T-helper 1 cell treated with Interleukin-12 subunit alpha and Interleukin-12 subunit beta and Interleukin-4 antibody, amounts not matched to agents 30 μg/mL and 1 μg/mL, for 36 hours (primary cell): ENCODE measurements around the gene PER3.

Experiments
- H3K27ac Mint-ChIP-seq: one replicate; pipeline ENCODE4 v1.8.0; 2021; ENCODE audit warnings: mild to moderate bottlenecking, mixed read lengths
- H3K27me3 Mint-ChIP-seq: one replicate; pipeline ENCODE4 v1.8.0; 2021; ENCODE audit warnings: low read depth, mixed read lengths
- H3K36me3 Mint-ChIP-seq: one replicate; pipeline ENCODE4 v1.8.0; 2021; ENCODE audit warnings: low read depth, mixed read lengths
- H3K4me1 Mint-ChIP-seq: one replicate; pipeline ENCODE4 v1.8.0; 2021; ENCODE audit warnings: low read depth, mixed read lengths
- H3K4me3 Mint-ChIP-seq: one replicate; pipeline ENCODE4 v1.8.0; 2021; ENCODE audit warnings: mild to moderate bottlenecking, moderate library complexity, mixed read lengths
- H3K9me3 Mint-ChIP-seq: one replicate; pipeline ENCODE4 v1.8.0; 2021; ENCODE audit warnings: mixed read lengths

The PER3 gene

GRCh38 chr1:7838714-7839113 lies 54.6 kb downstream of the PER3 start:
- peaks cover 22% of the 10 kb centered on the region for H3K36me3 Mint-ChIP-seq
- H3K27ac Mint-ChIP-seq = no peak overlapping the region
- no peaks in the 10 kb centered on the region for H3K27me3 Mint-ChIP-seq
- peaks cover 24% of the 10 kb centered on the region for H3K9me3 Mint-ChIP-seq
- H3K4me3 Mint-ChIP-seq = no peak overlapping the region
- H3K4me1 Mint-ChIP-seq = peaks cover 3% of the 10 kb centered on the region

DNA sequence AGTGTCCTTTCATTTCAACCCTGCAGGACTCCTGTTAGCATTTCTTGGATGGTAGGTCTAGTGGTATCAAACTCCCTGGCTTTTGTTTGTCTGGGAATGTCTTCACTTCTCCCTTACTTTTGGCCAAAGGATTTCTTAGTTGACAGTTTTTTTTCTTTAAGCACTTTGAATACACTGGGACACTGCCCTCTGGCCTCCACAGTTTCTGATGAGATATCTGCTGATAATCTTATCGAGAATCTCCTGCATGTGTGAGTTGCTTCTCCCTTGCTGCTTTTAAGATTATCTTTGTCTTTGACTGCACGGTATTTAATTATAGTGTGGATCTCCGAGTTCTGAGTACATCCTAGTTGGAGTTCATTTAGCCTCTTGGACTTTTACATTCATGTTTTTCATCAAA lies 55.4 kb downstream of the PER3 start:
- no peaks in the 10 kb centered on the region for H3K27me3 Mint-ChIP-seq
- H3K36me3 Mint-ChIP-seq = peaks cover 22% of the 10 kb centered on the region
- peaks cover 24% of the 10 kb centered on the region for H3K9me3 Mint-ChIP-seq
- no peak overlapping the region for H3K27ac Mint-ChIP-seq
- H3K4me1 Mint-ChIP-seq = peaks cover 3% of the 10 kb centered on the region
- H3K4me3 Mint-ChIP-seq = no peak overlapping the region

GRCh38 chr1:7842517-7842916 lies 58.4 kb downstream of the PER3 start:
- Mint-ChIP-seq H3K4me1 (peaks cover 3% of the 10 kb centered on the region), H3K9me3 (peaks cover 22% of the 10 kb centered on the region), H3K27ac (no peak overlapping the region), H3K4me3 (no peak overlapping the region), H3K27me3 (no peaks in the 10 kb centered on the region), H3K36me3 (peaks cover 16% of the 10 kb centered on the region)

- H3K27ac Mint-ChIP-seq = no peak overlapping the region
- H3K9me3 Mint-ChIP-seq = peaks cover 4% of the 10 kb centered on the region
These were observed 61.7 kb downstream of the PER3 start for GRCh38 chr1:7845761-7846160.

DNA sequence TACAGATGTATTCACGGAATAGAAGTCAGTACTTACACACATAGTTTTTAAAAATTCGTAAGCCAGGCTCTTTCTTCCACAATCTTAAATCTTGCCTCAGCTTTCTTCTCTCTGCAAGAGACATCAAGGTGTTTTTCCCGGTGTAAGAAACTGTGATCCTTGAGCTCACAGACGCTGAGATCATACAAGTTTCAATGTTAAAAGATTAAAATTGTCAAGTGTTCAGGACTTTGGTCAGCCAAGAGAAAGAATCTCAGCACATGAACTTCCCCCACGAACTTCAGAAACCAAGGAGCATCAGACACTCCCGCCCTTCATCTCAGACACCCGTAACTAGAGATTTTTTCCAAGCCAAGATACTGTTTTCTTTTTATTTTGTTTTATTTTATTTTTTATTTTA lies 62.6 kb downstream of the PER3 start:
- Mint-ChIP-seq H3K27me3 (peaks cover 3% of the 10 kb centered on the region), H3K9me3 (no peaks in the 10 kb centered on the region), H3K4me1 (peaks cover 3% of the 10 kb centered on the region), H3K27ac (no peak overlapping the region), H3K36me3 (no peaks in the 10 kb centered on the region), H3K4me3 (no peak overlapping the region)

More at GRCh38 chr1:7845761-7846160, 61.7 kb downstream of the PER3 start:
- H3K27me3 Mint-ChIP-seq = no peaks in the 10 kb centered on the region
- peaks cover 3% of the 10 kb centered on the region for H3K4me1 Mint-ChIP-seq
- no peak overlapping the region for H3K4me3 Mint-ChIP-seq
- H3K36me3 Mint-ChIP-seq = no peaks in the 10 kb centered on the region

GRCh38 chr1:7847599-7847998 lies 63.5 kb downstream of the PER3 start:
- Mint-ChIP-seq H3K36me3 (no peaks in the 10 kb centered on the region), H3K4me1 (peaks cover 1% of the 10 kb centered on the region), H3K9me3 (no peaks in the 10 kb centered on the region), H3K4me3 (no peak overlapping the region), H3K27me3 (peaks cover 5% of the 10 kb centered on the region), H3K27ac (no peak overlapping the region)

DNA sequence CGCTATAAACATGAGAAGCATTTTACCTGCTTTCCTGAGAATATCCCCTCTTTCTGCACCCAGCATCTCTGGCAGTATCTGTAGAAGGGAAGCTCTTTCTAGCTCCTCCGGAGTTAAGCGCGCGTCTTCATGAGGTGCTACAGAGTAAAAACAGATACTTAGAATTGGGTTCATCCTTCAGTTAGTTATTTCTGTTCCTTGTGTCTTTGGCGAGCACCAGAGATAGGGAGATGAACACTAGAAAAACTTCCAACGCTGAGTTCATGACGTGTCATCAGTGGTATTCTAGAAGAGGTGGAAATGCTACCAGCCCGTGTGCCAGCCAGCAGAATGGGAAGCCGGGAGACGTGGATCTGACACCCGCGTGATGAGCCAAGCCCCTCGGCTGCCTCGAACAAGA lies 66.7 kb downstream of the PER3 start:
- H3K36me3 Mint-ChIP-seq = no peaks in the 10 kb centered on the region
- H3K4me3 Mint-ChIP-seq = no peak overlapping the region
- H3K27ac Mint-ChIP-seq = no peak overlapping the region
- peaks cover 13% of the 10 kb centered on the region for H3K27me3 Mint-ChIP-seq
- no peaks in the 10 kb centered on the region for H3K9me3 Mint-ChIP-seq
- no peaks in the 10 kb centered on the region for H3K4me1 Mint-ChIP-seq

- Mint-ChIP-seq H3K4me1 (peaks cover 3% of the 10 kb centered on the region), H3K4me3 (no peak within 1 kb of the TSS), H3K36me3 (no peaks in the 10 kb centered on the region), H3K9me3 (no peaks in the 10 kb centered on the region), H3K27me3 (peaks cover 13% of the 10 kb centered on the region), H3K27ac (no peak within 1 kb of the TSS)
These were observed 69.0 kb downstream of the PER3 start, which contains the start of gene UTS2 for GRCh38 chr1:7852804-7853683. Gene UTS2, minus strand, starts transcription at chr1:7853065. Its CDS starts 62 bp downstream, at chr1:7853003.

- H3K4me1 Mint-ChIP-seq = peaks cover 3% of the 10 kb centered on the region
- H3K27me3 Mint-ChIP-seq = peaks cover 13% of the 10 kb centered on the region
- H3K9me3 Mint-ChIP-seq = no peaks in the 10 kb centered on the region
- no peak overlapping the region for H3K4me3 Mint-ChIP-seq
- no peak overlapping the region for H3K27ac Mint-ChIP-seq
- no peaks in the 10 kb centered on the region for H3K36me3 Mint-ChIP-seq
These were observed 69.6 kb downstream of the PER3 start for GRCh38 chr1:7853684-7854026.

DNA sequence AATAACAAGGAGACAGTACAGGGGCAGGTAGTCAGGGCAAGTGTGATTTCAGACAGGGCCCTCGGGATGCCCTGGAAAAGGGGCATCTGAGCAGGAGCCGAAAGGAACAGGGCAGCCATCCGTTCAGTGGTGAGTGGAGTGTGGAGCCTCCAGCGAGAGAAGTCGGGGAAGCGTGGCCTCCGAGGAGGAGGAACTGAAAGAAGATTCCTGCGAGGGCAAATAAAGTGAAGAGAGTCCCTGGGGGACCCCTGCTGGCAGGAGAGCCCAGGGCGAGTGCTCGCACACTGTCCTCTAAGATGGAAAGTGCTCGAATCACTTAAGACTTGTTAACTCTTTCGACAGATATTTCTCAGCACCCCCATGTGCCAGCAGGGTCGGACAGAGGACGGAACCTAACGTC lies 72.3 kb downstream of the PER3 start:
- peaks cover 3% of the 10 kb centered on the region for H3K4me1 Mint-ChIP-seq
- peaks cover 12% of the 10 kb centered on the region for H3K27me3 Mint-ChIP-seq
- H3K4me3 Mint-ChIP-seq = no peak overlapping the region
- H3K9me3 Mint-ChIP-seq = no peaks in the 10 kb centered on the region
- no peak overlapping the region for H3K27ac Mint-ChIP-seq
- no peaks in the 10 kb centered on the region for H3K36me3 Mint-ChIP-seq

GRCh38 chr1:7857000-7857399 lies 72.9 kb downstream of the PER3 start:
- Mint-ChIP-seq H3K27ac (peak overlapping the region; percentile 46), H3K4me3 (no peak overlapping the region), H3K27me3 (peaks cover 10% of the 10 kb centered on the region), H3K36me3 (no peaks in the 10 kb centered on the region), H3K9me3 (no peaks in the 10 kb centered on the region), H3K4me1 (peaks cover 3% of the 10 kb centered on the region)

DNA sequence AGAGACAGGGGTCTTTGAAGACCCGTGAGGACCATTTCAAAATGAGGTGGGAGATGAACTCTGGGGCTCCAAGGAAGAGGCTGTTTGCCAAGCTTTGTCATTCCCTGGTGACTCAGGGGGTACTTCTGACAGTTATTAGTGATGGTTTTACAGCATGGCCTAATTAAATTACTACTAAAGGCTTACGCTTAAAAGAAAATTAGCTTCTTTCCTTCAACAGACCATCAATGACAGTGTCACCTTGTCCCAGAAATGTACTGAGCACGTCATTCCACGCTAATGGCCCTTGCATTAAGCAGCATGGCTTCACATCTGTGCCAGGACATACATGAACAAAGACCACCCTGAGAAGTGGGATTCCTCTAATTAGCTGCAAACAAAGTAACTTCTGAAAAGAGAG lies 73.9 kb downstream of the PER3 start:
- no peaks in the 10 kb centered on the region for H3K36me3 Mint-ChIP-seq
- peaks cover 5% of the 10 kb centered on the region for H3K27me3 Mint-ChIP-seq
- H3K9me3 Mint-ChIP-seq = no peaks in the 10 kb centered on the region
- H3K27ac Mint-ChIP-seq = no peak overlapping the region
- no peak overlapping the region for H3K4me3 Mint-ChIP-seq
- H3K4me1 Mint-ChIP-seq = peaks cover 3% of the 10 kb centered on the region

DNA sequence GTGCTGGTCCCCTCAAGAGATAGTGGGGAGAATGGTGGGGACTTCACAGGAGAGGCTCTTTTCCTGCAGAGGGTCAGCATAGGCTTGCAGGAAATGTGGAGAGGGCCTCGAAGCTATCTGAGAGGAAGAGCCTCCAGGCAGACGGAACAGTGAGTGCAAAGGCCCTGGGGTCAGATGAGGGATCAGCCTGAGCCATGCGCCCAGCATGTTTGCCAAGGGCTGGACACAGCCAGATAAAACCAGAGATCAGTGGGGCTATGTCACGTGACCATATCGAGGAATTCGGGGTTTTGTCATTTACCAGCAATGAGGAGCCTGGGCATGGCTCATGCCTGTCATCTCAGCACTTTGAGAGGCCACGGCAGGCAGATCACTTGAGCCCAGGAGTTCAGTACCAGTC lies 75.3 kb downstream of the PER3 start:
- H3K4me3 Mint-ChIP-seq = no peak overlapping the region
- H3K27me3 Mint-ChIP-seq = no peaks in the 10 kb centered on the region
- H3K36me3 Mint-ChIP-seq = no peaks in the 10 kb centered on the region
- no peak overlapping the region for H3K27ac Mint-ChIP-seq
- peaks cover 3% of the 10 kb centered on the region for H3K4me1 Mint-ChIP-seq
- H3K9me3 Mint-ChIP-seq = no peaks in the 10 kb centered on the region

DNA sequence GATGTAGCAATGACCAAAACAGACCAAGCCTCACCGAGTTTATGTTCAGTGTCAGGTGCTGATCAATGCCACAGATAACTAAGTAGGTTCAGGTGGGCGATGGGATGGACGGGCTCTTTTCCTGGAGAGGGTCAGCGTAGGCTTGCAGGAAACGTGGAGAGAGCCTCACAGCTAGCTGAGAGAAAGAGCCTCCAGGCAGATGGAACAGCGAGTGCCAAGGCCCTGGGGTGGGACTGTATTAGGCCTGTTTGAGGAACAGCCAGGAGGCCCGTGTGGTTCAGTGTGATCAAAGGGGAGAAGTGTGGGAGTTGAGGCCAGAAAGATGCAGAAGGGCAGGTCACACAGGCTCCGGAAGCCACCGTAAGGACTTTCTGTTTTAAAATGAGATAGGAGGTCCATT lies 76.0 kb downstream of the PER3 start:
- H3K36me3 Mint-ChIP-seq = no peaks in the 10 kb centered on the region
- no peaks in the 10 kb centered on the region for H3K27me3 Mint-ChIP-seq
- H3K4me1 Mint-ChIP-seq = peaks cover 3% of the 10 kb centered on the region
- no peaks in the 10 kb centered on the region for H3K9me3 Mint-ChIP-seq
- H3K4me3 Mint-ChIP-seq = no peak overlapping the region
- no peak overlapping the region for H3K27ac Mint-ChIP-seq

DNA sequence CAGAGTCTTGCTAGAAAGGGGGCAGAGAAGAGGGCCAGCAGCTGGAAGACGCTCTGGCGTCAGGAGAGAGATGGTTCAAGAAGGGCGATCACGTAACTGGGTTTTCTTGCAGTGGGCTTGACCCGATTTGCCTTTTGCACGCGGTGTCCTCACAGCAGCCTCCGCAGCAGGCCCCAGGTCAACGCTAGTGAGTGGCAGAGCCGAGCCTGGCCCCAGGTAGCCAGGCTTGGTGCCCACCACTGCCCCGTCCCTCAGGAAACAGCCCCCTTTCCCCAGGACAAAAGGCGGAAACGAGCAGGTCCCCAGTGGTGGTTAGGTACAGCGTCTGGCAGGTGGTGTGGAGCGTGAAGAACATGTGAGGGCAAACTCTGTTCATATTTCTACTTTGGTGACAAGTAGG lies 77.4 kb downstream of the PER3 start:
- H3K9me3 Mint-ChIP-seq = no peaks in the 10 kb centered on the region
- H3K36me3 Mint-ChIP-seq = no peaks in the 10 kb centered on the region
- no peak overlapping the region for H3K4me3 Mint-ChIP-seq

More for the DNA sequence above, 77.4 kb downstream of the PER3 start:
- Mint-ChIP-seq H3K27me3 (no peaks in the 10 kb centered on the region), H3K4me1 (no peaks in the 10 kb centered on the region), H3K27ac (no peak overlapping the region)
